ENCODE data around the gene PARM1. TPM values are rescaled to one million over a fixed set of nuclear protein-coding genes. Genes with fewer than 3 reads are reported as not detected.
A peak's percentile ranks its signal among the peaks of the same experiment; 100 is the strongest.

The PARM1 gene
- total and polyA plus RNA-seq, 8 donors = 1.8 to 24.6 (median 8.4) TPM

DNA sequence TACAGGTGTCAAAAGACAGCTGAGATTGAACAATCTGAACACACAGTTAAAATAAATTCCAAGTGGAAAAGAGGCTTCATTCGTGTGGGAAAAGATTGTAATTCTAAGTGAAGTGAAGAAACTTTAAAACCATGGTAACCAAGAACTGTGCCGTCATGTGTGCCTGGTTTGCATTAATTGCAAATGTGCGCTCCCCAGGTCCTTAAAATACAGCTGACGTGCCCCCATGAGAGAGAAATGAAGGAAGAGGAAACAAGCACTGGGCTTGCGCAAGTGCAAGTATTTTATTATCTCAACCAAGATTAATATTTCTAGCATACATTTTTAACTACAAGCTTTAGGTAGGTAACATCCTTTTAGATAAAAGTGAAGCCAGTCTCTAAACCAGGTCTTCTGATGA, 92.5 kb downstream of the PARM1 start:
- Histone ChIP-seq H3K4me3 (no peak overlapping the region), H3K9me3 (no peaks in the 10 kb centered on the region), H3K36me3 (no peaks in the 10 kb centered on the region), H3K27ac (no peak overlapping the region), H3K27me3 (no peaks in the 10 kb centered on the region), H3K4me1 (peaks cover 0 to 15% (median 3%) of the 10 kb centered on the region in 4 donors)
- DNase-seq = no peak
- TF ChIP-seq CTCF (IDR thresholded peaks at IDR 0.05) (no peak), EP300 (IDR thresholded peaks at IDR 0.05) (no peak), POLR2AphosphoS5 (IDR thresholded peaks at IDR 0.05) (no peak), POLR2A (IDR thresholded peaks at IDR 0.05) (no peak)
- 73 to 91% (median 83%) methylated on average over 5 of the region's 5 CpGs for WGBS, 5 donors
- intact Hi-C loops (cut with DNase I; ENCODE audit: low total_unique reads) = no loop called here

DNA sequence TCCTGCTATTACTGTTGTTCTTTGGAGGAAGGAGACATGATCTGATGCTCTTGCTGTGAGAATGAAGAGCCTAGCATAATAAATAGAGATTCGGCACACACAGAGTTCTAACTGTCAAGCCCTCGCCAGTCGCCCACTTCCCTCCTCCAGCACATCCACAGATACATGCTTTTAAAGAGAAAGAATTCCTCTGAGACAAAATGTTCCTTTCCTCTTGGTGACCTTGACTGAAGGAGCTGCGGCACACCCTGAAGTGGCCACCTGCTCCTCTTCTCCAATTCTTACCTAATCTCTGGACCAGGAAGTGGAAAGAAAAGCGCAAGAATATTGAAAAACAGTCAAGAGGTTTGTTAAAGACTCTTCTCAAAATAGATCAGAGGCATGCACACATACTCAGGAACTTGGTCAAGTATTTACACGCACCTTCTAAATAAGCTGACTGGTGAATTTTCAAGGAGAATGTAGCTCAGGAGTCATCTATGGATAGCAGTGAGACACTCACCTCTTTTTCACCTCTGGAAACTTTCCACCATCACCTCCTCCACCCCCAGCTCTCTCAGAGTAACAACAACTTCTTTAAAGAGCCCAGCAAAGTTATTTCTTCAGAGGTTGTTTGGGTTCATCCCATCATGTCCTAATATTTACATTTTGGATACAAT, 95.4 kb downstream of the PARM1 start:
- 84 to 90% (median 88%) methylated on average over 6 of the region's 6 CpGs for WGBS, 5 donors
- Histone ChIP-seq H3K27me3 (no peaks in the 10 kb centered on the region), H3K9me3 (no peaks in the 10 kb centered on the region), H3K36me3 (no peaks in the 10 kb centered on the region), H3K4me1 (peaks cover 0 to 24% (median 3%) of the 10 kb centered on the region in 4 donors), H3K27ac (no peak overlapping the region), H3K4me3 (no peak overlapping the region)
- DNase-seq = no peak
- intact Hi-C loops (cut with DNase I; ENCODE audit: low total_unique reads) = no loop called here
- TF ChIP-seq POLR2A (IDR thresholded peaks at IDR 0.05) = no peak
- no peak for TF ChIP-seq CTCF (IDR thresholded peaks at IDR 0.05)
- no peak for TF ChIP-seq EP300 (IDR thresholded peaks at IDR 0.05)

DNA sequence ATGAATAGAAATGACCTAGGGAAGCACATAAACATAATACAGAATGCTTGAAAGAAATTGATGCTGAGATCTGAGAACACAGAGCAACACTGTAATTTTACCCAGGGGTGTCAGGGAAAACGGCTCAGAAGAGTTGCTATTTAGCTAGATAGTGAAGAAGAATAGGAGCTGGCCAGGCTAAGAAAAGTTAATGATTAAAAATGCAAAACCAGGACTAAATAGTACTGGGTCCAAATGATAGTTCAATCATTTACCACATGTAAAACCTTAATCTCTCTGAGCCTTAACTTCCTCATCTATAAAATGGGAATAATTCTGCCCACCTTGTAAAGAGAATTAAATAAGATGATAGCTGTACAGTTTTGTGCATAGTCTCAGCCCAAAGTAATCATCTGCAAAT, 97.1 kb downstream of the PARM1 start:
- Histone ChIP-seq H3K9me3 (no peaks in the 10 kb centered on the region), H3K4me3 (no peak overlapping the region), H3K4me1 (peaks cover 0 to 16% (median 2%) of the 10 kb centered on the region in 4 donors), H3K36me3 (peaks cover 0 to 3% (median 0%) of the 10 kb centered on the region in 4 donors), H3K27me3 (no peaks in the 10 kb centered on the region), H3K27ac (no peak overlapping the region)
- DNase-seq = no peak
- intact Hi-C loops (cut with DNase I; ENCODE audit: low total_unique reads) = no loop called here
- WGBS, 5 donors = 38 to 67% (median 41%) methylated on average over 1 of the region's 1 CpG
- no peak for TF ChIP-seq EP300 (IDR thresholded peaks at IDR 0.05)
- TF ChIP-seq POLR2AphosphoS5 (IDR thresholded peaks at IDR 0.05) = no peak
- no peak for TF ChIP-seq CTCF (IDR thresholded peaks at IDR 0.05)
- TF ChIP-seq POLR2A (IDR thresholded peaks at IDR 0.05) = no peak

DNA sequence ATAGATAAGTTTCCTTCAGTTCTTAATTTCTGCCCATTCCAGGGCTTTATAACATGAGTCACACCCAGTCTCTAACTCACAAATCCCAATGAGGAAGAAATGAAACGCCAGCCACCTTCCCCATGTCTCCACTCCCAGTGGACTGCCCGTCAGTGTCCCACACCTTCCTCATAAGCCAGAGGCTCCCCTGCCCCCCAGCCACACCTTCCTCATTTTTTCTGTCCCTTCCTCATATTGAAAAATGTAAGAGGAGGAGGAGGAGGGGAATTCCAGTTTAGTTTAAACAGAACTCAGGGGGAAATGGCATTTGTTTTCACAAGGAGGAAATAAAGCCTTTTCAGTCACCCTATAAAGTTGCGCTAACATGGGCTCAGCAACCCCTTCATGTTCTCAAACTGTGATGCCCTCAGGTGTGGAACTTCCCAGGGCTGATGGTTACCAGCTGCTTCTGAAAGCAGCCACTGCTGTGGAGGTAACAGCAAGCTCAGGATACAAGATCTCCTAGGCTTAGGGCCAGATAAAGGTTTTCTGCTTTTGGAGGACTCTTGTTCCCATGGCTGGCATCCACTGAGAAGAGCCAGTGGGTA, 97.8 kb downstream of the PARM1 start:
- no peak for TF ChIP-seq EP300 (IDR thresholded peaks at IDR 0.05)
- TF ChIP-seq POLR2A (IDR thresholded peaks at IDR 0.05) = no peak
- no peak for TF ChIP-seq CTCF (IDR thresholded peaks at IDR 0.05)
- no peak for TF ChIP-seq POLR2AphosphoS5 (IDR thresholded peaks at IDR 0.05)
- no peak overlapping the region for H3K27ac ChIP-seq
- no peaks in the 10 kb centered on the region for H3K27me3 ChIP-seq
- WGBS, 5 donors = 60 to 73% (median 69%) methylated on average over 3 of the region's 3 CpGs
- intact Hi-C loops (cut with DNase I; ENCODE audit: low total_unique reads) = no loop called here
- H3K9me3 ChIP-seq = no peaks in the 10 kb centered on the region
- DNase-seq = peak in 1 of 2 donors; percentile 19
- H3K36me3 ChIP-seq = peaks cover 0 to 3% (median 0%) of the 10 kb centered on the region in 4 donors
- peaks cover 0 to 14% (median 0%) of the 10 kb centered on the region in 4 donors for H3K4me1 ChIP-seq
- no peak overlapping the region for H3K4me3 ChIP-seq
